ENCODE data around the gene MNX1.
A peak's percentile ranks its signal among the peaks of the same experiment; 100 is the strongest.

MNX1 gene

DNA sequence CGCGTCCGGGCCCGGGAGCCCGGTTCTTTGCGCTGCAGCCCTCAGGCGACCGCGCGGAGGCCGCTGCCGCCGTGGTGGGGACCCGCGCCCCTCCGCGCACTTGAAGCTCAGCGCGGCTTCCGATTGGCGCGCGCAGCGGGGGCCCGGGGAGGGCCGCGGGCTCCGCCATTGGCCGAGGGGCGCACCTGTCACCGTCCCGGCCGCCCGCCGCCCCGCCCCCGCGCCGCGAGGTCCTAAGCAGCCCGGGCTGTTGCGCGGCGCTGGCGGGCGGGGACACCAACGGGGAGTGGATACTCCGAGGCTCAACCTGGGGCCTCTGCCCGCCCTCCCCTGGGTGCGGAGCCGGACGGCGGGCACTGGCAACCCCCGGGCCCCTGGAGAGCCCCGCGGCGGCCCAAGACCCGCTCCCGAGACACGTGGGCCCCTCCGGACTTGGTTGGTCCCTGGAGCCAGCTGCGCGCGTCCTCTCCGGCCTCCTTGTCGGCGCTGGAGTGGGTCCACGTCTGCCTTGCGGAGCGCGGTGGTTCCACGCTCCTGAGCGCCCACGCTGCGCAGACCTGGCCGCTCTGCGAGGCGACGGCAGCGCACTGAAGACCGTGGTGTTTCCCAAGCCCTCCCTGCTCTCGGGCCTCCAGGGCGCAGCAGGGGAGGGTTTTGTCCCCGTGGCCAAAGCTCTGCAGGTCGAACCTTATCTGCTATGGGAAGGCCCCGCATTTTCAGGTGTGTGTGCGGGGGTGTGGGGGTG, at the start of gene MNX1:
Gene MNX1, minus strand, starts transcription at position 76 of the 745 bp plus-strand sequence. CDS start 313 bp downstream, outside the sequence.
- peak; percentile 98 for DNase-seq (ENCODE audit: low spot score)

GRCh38 chr7:157059534-157059933, 49.1 kb upstream of the MNX1 start:
- DNase-seq (ENCODE audit: low spot score), result no peak

GRCh38 chr7:157058701-157059100, 48.2 kb upstream of the MNX1 start:
- no peak for DNase-seq (ENCODE audit: low spot score)

DNA sequence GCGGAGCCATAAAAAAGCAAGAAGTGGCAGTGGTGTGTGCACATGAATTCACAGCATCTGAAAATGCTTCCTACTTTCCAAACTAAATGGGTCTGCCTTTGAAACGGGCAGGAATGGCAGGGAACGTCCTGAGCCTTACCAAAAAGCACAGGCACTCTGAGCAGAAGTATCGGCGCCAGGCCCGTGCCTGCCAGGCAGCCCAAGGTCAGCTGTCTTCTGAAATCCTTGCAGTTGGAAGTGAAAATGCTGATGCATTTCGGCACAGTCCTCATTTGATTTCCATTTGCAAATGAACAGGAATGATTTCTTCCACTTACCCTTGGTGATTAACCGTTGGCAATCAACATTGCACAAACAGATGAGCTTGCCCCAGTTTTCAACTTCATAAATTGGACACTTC, 47.6 kb upstream of the MNX1 start:
- no peak for DNase-seq (ENCODE audit: low spot score)

- DNase-seq (ENCODE audit: low spot score), result no peak
Observed at GRCh38 chr7:157056957-157057902, 46.8 kb upstream of the MNX1 start.

- DNase-seq (ENCODE audit: low spot score), result no peak
Observed at GRCh38 chr7:157056246-157056645, 45.8 kb upstream of the MNX1 start.

GRCh38 chr7:157054927-157055326, 44.5 kb upstream of the MNX1 start:
- no peak for DNase-seq (ENCODE audit: low spot score)

- DNase-seq (ENCODE audit: low spot score), result no peak
Observed at GRCh38 chr7:157053118-157053517, 42.7 kb upstream of the MNX1 start.

DNA sequence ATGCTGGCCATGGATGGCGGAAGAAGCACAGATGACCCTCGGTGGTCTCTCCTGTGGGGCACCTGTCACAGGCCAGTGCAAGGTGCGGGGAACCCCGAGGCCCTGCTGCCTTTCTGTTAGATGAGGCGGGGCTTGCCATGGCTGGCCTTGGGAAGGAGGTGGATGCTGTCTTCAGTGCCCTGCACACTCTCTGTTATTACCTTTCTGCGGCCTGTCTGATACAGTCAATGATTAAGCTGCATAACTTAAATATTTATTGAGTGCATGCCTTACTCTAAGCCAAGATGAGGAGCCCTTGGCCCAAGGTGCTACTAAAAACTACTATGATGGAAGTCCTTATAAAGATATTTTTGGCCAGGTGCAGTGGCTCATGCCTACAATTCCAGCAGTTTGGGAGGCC, 36.7 kb upstream of the MNX1 start:
- no peak for DNase-seq (ENCODE audit: low spot score)

GRCh38 chr7:157046681-157047080, 36.2 kb upstream of the MNX1 start:
- DNase-seq (ENCODE audit: low spot score), result no peak

GRCh38 chr7:157044943-157045660, 34.6 kb upstream of the MNX1 start:
- no peak for DNase-seq (ENCODE audit: low spot score)

DNA sequence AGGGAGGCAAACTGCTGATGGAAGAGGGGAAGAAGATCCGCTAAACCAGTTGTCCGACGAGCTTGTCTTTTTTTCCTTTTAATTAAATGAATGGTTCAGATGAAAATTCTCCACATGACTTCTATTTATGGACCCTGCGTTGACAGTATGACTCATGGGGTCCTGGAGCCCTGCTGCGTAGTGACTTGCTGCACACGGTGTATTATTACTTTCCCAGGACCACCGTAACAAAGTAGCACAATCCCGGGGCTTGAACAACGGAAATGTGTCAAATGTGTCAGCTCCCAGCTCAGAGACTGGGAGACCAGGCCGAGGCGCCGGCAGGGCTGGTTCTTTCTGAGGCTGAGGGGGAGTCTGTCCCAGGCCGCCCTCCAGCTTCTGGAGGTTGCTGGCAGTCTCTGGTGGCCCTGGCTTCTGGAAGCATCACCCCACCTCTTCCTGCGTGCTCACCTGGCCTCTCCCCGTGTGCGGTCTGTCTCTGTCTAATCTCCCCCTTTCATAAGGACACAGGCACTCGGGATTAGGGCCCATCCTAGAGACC, 33.8 kb upstream of the MNX1 start:
- no peak for DNase-seq (ENCODE audit: low spot score)

GRCh38 chr7:157043745-157044144, 33.3 kb upstream of the MNX1 start:
- no peak for DNase-seq (ENCODE audit: low spot score)

DNA sequence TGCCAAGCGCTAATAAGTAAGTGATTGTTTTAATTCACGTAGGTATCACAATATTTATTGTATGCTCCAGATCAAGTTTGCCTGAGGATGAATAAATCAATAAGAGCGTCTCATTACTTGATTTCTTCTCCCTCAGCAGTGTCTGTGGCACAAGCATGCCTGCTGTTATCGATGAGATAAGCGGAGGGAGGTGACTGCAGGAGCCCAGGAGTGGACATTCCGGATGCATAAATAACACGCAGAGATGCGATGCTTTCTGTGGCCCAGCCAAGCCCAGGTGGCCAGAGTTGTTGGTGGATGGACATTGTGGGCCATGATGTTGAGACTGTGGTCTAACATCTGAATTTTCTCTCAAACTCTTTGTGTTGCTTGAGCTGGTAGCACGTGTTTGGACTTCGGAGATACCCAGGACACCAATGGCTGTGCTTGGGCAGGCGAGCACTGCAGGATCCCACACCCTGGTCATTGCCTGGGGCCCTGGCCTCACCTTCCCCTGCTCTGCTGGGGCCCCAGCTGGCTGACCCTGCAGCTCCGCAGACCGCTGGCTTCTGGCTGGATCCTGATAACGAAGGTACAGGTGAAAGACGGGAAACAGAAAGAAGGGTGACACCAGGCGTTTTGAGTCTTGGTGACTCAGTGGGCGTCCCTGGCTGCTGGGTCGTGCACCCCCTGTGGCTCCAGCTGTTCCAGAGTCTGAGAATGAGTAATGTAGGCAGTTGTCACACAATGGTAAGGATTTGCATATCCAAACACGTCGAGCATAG, 31.2 kb upstream of the MNX1 start:
- DNase-seq (ENCODE audit: low spot score), result no peak

DNA sequence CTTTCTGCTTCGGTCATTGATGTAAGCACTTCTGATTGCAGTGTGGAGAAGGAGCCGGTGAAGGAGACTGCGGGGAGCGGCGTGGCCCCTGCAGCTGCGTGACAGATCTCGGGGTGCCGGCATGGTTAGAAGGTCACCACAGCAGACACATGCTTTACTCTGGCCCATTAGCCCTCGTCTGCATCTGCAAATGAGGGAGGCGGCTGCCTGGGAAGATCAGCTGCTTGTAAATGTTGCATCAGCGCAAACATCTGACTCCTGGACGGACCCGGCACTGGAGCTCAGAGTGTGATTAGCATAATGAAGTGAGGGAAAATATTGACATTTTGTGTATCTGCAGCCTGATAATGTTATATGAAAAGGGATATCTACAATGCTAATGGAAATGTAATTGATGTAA, 30.5 kb upstream of the MNX1 start:
- no peak for DNase-seq (ENCODE audit: low spot score)

DNA sequence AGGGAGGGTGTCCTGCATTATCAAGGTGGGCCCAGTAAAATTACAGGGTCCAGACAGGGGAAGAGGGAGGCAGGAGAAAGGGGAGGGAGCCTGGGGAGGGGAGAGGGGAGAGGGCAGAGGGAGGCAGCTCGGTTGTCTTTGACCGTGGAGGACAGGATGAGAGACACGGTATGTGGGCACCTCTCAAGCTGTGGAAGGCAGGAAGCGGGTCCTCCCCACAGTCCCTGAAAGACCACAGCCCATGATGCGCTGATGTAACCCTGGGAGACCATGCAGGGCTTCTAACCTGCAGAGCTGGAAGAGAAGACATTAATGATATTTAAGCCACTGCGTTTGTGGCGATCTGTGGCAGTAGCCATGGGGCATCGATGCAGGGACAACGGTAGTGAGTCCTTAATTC, 27.2 kb upstream of the MNX1 start:
- no peak for DNase-seq (ENCODE audit: low spot score)

DNA sequence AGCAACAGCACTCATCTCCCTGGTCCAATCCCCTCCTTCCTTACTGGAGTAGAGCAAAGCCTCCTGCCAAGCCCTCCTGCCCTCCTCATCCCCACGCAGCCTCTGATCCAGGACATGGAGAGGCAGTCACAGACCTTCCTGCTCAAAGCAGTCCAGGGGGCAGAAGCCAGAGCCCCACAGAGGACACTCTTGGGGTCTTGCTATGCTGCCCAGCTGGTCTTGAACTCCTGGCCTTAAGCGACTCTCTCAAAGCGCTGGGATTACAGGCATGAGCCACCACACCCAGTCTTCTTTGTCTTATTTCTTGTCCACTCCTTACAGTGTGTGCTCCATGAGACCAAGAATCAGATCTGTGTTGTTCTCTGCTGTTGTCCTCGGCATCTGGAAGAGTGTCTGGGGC, 26.6 kb upstream of the MNX1 start:
- no peak for DNase-seq (ENCODE audit: low spot score)

- DNase-seq (ENCODE audit: low spot score), result no peak
Observed at GRCh38 chr7:157035979-157036378, 25.5 kb upstream of the MNX1 start.

DNA sequence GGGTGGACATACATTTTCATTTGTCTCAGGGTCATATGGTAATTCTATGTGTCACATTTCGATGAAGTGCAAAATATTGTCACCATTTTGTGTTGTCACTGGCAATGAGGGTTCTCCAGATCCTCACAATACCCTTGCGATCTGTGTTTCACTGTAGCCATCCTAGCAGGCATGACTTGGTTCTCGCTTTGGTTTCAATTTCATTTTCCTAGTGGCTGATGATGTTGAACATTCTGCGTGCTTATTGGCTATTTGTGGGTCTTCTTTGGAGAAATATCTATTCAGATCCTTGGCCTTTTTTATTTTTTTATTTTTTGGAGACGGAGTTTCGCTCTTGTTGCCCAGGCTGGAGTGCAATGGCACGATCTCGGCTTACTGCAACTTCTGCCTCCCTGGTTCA, 24.8 kb upstream of the MNX1 start:
- DNase-seq (ENCODE audit: low spot score), result no peak

- DNase-seq (ENCODE audit: low spot score), result no peak
Observed at GRCh38 chr7:157033483-157034473, 23.3 kb upstream of the MNX1 start.
